Stomach (tissue), 4 donors: Measurements from ENCODE around the gene ADAM19.

Experiments
- CTCF ChIP-seq, 7 experiments: fragments of 450-650 bp in 4 of 7; fragments of 200-600 bp in 3 of 7; sonication (generic) in 3 of 7; IDR thresholded peaks; one replicate each; pipeline ENCODE4 v1.5.1; 2016 to 2019; ENCODE audit warnings: antibody characterized with exemption in 7 of 7, control low read depth in 2 of 7, mild to moderate bottlenecking in 1 of 7
- EP300 ChIP-seq: sonication (generic); formaldehyde crosslinking; IDR thresholded peaks from one replicate; pipeline ENCODE4 v1.6.1; 2017; ENCODE audit warnings: antibody characterized with exemption

GRCh38 chr5:157548513-157549282 lies 26.9 kb downstream of the ADAM19 start:
- TF ChIP-seq CTCF (IDR thresholded peaks at IDR 0.05), result no peak
- no peak for TF ChIP-seq EP300
